Lower leg skin (tissue), 4 donors: ENCODE results near the gene UBTF. TPM values are rescaled to one million over a fixed set of nuclear protein-coding genes. Genes with fewer than 3 reads are reported as not detected.

Experiments
- DNase-seq, 2 donors: peaks; one replicate each; pipeline ENCODE4 v3.0.0-alpha.2; 2019; ENCODE audit warnings: low spot score in 2 of 2
- H3K4me3 ChIP-seq: fragments of 200-600 bp; sonication (generic); 2 replicates; pipeline ENCODE4 v1.5.1; 2017; ENCODE audit warnings: mild to moderate bottlenecking, low read depth; ENCODE audit not compliant: poor library complexity, severe bottlenecking
- CTCF ChIP-seq, 3 donors: fragments of 450-650 bp; IDR thresholded peaks; one replicate each; pipeline ENCODE4 v1.5.1; 2016; ENCODE audit warnings: antibody characterized with exemption in 3 of 3, mild to moderate bottlenecking in 3 of 3, moderate library complexity in 2 of 3
- POLR2A ChIP-seq, 2 donors: fragments of 450-650 bp; IDR thresholded peaks; one replicate each; pipeline ENCODE4 v1.6.1; 2016 to 2017; ENCODE audit warnings: antibody characterized with exemption in 2 of 2, mild to moderate bottlenecking in 1 of 2, moderate library complexity in 1 of 2
- WGBS, 2 donors: methylation state at CpG; one replicate each; pipeline ENCODE4 v1.1.5; 2018; 5-methylcytosine and 5-hydroxymethylcytosine counted together
- intact Hi-C: fragments of 100-400 bp; cut with DNase I; formaldehyde crosslinking; loops from one replicate; pipeline ENCODE4 v1.15.0; 2023; ENCODE audit warnings: low total_unique reads
- total RNA-seq, 4 donors: library from RNA; depleted of rRNA; stranded (reverse); fragments of >200 nt; gene quantifications; one replicate each; pipeline ENCODE4 v1.1.0, GENCODE V29; 2016

UBTF gene
- total RNA-seq, 4 donors from 2014 or later, result 62.4 to 70.8 (median 65.7) TPM

- WGBS, 2 donors, result 68% methylated on average over 5 of the region's 5 CpGs
- intact Hi-C loops, result no loop called here
- no peak for TF ChIP-seq POLR2A (IDR thresholded peaks at IDR 0.05)
- no peak for TF ChIP-seq CTCF (IDR thresholded peaks at IDR 0.05)
- no peak for DNase-seq
- no peak overlapping the region for H3K4me3 ChIP-seq
These were observed 28.1 kb downstream of the UBTF start for GRCh38 chr17:44191369-44191768.

- WGBS, 2 donors, result 84 to 86% methylated on average over 10 of the region's 10 CpGs
- DNase-seq, result no peak
- intact Hi-C loops, result no loop called here
- no peak overlapping the region for H3K4me3 ChIP-seq
- TF ChIP-seq CTCF (IDR thresholded peaks at IDR 0.05), result no peak
- no peak for TF ChIP-seq POLR2A (IDR thresholded peaks at IDR 0.05)
These were observed 29.0 kb downstream of the UBTF start for GRCh38 chr17:44190481-44190880.

GRCh38 chr17:44188576-44189403 lies 30.7 kb downstream of the UBTF start:
- intact Hi-C loops, result no loop called here
- TF ChIP-seq CTCF (IDR thresholded peaks at IDR 0.05) (no peak), POLR2A (IDR thresholded peaks at IDR 0.05) (no peak)
- DNase-seq, result no peak
- WGBS, 2 donors, result 85 to 90% methylated on average over 12 of the region's 12 CpGs
- no peak overlapping the region for H3K4me3 ChIP-seq

GRCh38 chr17:44187131-44187899 lies 32.2 kb downstream of the UBTF start:
- peak in 1 of 2 donors; percentile 88 for DNase-seq
- intact Hi-C loops, result no loop called here
- WGBS, 2 donors, result 1 to 2% methylated on average over 31 to 32 of the region's 32 CpGs
- H3K4me3 ChIP-seq, result peak overlapping the region; percentile 61
- no peak for TF ChIP-seq POLR2A (IDR thresholded peaks at IDR 0.05)
- no peak for TF ChIP-seq CTCF (IDR thresholded peaks at IDR 0.05)

- 0% methylated on average over 45 to 50 of the region's 50 CpGs for WGBS, 2 donors
- peak; percentile 99 to 100 for DNase-seq
- H3K4me3 ChIP-seq, result peak within 1 kb of the TSS; percentile 69
- intact Hi-C loops, result no loop called here
- TF ChIP-seq CTCF (IDR thresholded peaks at IDR 0.05), result no peak
- peak in 1 of 2 donors; percentile 54 for TF ChIP-seq POLR2A (IDR thresholded peaks at IDR 0.05)
These were observed 33.0 kb downstream of the UBTF start, which contains the start of gene TMUB2 for GRCh38 chr17:44186307-44187130. Gene TMUB2 (plus strand): TSS chr17:44186972. CDS start chr17:44187709, 737 bp downstream.
